ENCODE measurements around the gene DNASE1L1.
A peak's percentile ranks its signal among the peaks of the same experiment; 100 is the strongest.

- TF ChIP-seq CTCF (IDR thresholded peaks at IDR 0.05): no peak
- TF ChIP-seq POLR2A (IDR thresholded peaks at IDR 0.05): peak; percentile 20 to 37
Measured at GRCh38 chrX:154368630-154369448, 40.2 kb downstream of the DNASE1L1 start.

Data from thyroid gland (tissue), 4 donors.